HG03280 (cell line): ENCODE results near the gene TFPI.

Experiments
- ATAC-seq: cut with Tn5 transposase; IDR thresholded peaks from one replicate; pipeline ENCODE4 v1.9.1; 2021; ENCODE audit warnings: mild to moderate bottlenecking, moderate library complexity; ENCODE audit not compliant: unreplicated experiment

TFPI gene

DNA sequence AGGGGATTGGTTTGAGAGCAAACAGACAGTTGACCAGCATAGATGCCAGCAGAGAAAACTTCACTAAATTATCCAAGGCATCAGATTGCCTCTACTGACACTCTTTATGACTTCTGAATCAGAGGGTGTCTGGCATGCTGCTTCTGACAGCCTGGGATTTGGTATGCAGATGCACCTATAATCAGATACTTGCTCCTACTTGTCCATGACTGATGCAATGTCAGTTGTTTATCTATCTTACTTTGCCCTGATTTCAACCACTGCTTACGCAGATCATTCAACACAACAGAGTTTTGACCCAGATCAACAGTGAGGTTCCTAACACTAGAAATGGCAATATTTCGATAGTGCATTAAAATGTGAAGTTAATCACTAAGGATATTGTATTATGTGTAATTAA is 83.5 kb downstream of the TFPI start:
- no peak for ATAC-seq

- no peak for ATAC-seq
Observed at GRCh38 chr2:187469538-187469937, 84.7 kb downstream of the TFPI start.

DNA sequence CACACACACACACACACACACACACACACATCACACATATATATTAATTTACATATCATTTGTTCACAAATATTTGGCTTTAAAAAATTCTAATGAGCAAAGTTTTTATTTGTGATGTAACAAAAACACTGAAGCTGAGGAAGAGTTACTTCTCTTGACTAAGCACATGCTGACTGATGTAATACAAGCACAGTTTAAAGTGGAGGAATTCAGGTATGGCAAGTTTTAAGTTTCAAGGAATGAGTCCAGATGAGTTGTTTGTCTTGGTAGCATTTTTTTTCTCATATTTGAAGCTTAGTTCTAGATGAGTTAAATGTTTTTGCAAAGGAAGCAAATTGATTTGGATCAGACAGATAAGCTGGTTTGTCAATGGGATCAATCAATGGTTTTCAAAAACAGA is 86.0 kb downstream of the TFPI start:
- no peak for ATAC-seq

DNA sequence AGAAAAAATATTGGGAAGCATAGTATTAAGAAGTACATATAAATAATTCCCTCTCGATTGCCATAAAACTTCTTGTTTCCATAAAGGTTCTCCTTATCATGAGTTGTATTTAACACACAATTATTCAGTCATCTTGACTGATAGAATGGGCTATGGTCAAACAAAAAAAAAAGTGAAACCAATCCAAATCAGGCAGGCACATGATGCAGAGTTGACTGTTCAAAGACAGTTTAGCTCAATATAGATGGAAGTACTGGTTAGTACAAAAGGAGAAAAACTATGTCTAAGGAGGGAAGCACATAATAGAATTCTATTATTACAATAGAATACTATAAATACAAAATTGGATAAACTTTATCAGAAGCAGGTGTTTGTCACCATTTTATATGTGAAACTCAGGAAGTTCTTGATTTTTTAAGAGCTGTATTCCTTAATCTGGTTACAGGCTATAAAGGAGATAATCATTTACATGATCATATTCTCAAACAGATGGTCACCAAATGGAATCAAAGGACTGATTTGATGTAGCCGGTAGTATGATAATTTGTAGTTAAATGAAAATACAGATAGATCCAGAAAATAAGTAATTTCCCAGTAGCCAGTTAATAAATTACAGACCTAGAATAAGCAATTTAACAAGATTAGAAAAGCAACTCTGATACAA is 88.0 kb downstream of the TFPI start:
- no peak for ATAC-seq

GRCh38 chr2:187462839-187463238 is 91.4 kb downstream of the TFPI start:
- no peak for ATAC-seq

DNA sequence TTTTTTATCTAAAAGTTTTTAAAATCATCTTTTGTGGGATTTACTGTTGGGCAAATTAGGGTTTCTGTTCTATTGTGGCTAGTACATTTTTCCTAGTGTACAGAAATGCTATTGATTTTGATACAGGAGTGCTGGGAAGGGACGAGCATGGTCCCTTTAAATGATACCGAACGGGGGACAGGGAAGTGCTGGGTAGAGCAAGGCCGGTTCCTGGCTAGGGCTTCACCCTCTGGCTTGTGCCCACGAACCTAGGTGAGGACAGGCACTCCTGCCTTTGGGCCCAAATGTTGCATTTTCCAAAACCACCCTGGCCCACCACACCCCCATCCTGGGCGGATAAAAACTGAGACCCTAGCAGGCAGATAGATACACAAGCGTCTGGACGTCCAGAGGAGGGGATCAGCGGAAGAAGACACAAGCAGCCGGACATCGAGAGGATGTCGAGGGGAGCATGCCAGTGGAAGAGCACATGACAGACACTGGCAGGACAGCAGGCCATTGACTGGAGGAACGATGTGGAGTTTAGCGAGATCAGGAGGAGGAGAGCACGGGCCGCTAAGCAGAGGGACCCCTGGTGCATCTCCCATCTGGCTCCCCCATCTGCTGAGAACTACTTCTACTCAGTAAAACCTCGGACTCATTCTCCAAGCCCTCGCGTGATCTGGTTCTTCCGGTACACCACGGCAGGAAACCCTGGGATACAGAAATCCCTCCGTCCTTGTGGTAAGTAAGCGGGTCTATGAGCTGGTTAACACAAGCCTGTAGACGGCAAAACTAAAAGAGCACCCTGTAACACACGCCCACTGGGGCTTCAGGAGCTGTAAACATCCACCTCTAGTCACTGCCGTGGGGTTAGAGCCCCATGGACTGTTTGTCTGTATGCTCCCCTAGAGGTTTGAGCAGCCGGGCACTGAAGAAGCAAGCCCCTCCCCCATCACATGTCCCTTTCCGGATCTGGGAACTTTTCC is 92.7 kb downstream of the TFPI start:
- ATAC-seq: no peak

DNA sequence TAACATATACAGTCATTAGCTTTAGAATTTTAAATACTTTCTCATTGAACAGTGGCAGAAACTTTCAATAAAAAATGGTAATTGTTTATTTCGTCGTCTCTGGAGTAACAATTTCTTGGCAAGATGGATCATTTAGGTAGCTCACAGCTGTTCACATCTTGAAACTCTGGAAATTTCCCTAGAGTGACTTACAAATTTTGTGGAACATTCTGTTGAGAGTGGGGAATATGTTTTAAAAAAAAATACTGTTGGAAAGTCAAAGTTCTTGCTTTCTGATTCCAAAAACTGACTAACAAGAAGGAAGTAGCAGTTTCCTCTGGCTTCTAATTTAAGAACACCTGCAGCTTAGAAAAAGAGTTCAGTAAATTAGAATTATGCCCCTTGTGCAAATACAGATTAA is 95.0 kb downstream of the TFPI start:
- ATAC-seq: no peak

- ATAC-seq: no peak
Observed at GRCh38 chr2:187453078-187453641, 101.1 kb downstream of the TFPI start.

DNA sequence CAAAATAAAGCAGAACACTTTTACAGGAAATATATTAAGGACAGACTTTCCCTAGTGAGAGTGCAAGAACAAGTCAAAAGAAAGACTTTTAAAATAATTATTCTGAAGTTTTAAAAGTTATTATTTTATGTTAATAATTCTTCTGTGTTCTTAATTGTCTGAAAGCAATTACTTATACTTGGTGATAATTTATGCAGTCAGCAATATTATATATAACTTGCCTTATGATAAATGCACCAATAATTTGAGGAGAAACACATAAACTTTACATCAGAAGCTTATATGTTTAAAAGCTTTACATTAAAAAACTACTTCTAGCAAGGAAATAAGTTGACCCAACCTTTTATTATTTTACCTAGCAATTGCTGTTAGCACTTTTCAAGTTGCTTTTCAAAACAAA is 102.7 kb downstream of the TFPI start:
- ATAC-seq: no peak

DNA sequence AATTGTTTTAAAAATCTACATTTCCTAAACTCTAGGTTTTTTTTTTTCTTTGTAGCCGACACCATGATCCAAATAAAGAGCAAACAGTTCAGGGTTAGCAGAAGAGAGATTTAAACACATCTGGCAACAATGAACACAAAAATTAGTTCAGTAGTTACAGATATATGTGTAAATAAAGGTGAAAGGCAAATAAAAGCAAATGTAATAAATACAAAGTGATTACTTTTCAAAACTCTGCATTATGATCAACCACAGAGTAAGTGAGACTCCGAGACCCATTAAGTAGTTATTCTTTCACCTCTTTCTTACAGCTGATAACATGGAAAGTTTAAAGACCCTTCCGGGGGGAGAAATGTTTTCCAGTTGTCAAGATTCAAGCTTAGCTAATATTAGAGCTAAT is 106.9 kb downstream of the TFPI start:
- ATAC-seq: no peak

- no peak for ATAC-seq
Observed at GRCh38 chr2:187446711-187447110, 107.5 kb downstream of the TFPI start.

- no peak for ATAC-seq
Observed at GRCh38 chr2:187445051-187445450, 109.2 kb downstream of the TFPI start.

DNA sequence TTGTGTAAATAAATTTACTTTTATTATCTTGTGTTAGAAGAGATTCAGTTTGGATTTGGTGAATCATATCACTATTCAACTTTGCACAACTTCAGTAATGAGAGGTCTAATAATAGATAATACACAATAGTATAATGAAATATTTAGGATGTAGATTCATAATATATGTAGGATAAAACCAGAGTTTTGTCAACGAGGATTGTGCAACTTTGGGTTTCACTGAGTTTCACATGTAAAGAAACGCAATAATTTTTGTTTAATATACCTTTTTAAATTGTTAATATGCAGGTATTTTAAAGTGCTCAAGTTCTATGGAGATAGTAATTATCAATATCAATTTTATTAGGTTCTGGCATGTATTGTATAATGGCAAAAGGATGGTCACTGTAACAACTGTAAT is 111.5 kb downstream of the TFPI start:
- ATAC-seq: no peak

- ATAC-seq: no peak
Observed at GRCh38 chr2:187442378-187442777, 111.9 kb downstream of the TFPI start.

DNA sequence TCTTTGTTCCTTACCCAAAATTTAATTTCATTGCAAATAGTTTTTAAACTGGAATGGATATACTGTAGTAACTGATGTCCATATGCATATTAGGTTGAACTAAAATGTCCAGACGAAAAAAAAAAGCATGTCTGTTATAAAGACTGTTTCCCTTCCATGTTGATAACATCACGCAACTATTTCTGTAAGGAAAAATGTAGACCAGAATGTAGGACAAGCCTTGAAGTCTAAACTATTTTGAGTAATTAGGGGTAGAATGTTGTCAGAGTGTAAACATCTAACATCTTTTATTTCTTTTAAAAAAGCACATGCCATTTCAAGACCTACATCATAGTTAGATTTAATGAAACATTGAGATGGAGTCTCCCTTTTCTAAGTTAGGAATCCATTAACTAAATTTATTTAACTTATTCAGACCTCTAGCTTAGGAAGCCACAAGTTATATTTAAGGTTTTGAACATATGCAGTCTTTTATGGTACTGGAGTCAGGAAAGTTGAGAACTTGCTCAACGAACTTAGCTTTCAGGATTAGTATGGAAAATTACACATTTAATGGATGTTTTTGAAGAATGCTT is 114.0 kb downstream of the TFPI start:
- no peak for ATAC-seq

DNA sequence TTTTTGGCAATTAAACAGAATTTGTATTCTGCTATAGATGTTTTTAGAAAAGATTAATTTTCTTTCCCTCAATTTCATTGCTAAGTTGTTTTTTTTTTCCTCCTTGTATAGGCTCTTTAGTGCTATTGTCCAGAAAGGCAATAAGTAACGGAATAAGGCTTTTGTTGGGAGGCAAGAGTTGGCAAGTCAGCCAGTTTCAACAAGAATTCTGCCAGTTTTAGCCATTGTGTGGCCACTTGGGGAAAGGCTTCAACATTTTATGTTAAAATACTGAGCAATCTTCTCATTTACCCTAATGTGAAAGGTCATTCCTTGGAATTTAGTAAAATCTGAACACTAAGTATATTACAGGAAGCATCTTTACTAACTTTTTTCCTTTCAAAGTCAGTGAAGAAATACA is 115.8 kb downstream of the TFPI start:
- ATAC-seq: no peak

DNA sequence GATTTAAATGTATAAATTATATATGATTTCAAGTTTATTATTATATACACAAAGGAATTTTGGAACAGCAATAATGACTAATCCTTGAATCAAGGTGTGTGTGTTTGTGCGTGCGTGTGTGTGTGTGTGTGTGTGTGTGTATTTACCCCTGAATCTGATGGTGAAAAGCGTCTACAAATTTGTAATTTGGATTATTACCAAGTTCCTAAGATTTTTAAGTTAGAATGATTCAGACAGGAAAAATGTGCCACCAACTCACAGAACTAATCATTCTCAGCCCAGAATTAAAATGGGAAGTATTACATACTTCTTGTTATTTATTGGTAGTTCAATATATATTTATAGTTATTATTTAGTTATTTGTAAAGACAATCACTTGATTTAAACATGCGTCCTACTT is 118.5 kb downstream of the TFPI start:
- ATAC-seq: no peak

DNA sequence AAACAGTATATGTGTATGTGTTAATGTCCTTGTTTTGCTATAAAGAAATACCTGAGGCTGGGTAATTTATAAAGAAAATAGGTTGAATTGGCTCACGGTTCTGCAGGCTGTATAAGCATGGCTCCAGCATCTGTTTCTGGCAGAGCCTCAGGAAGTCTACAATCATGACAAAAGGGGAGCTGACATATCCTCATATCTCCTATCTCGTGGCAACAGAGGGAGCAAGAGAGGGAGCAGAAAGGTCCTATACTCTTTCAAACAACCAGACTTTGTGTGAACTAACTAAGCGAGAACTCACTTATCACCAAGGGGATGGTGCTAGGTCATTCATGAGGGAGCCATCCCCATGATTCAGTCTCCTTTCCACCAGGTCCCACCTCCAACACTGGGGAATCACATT is 119.2 kb downstream of the TFPI start:
- ATAC-seq: no peak

GRCh38 chr2:187434342-187434785 is 119.9 kb downstream of the TFPI start:
- ATAC-seq: no peak

GRCh38 chr2:187431911-187432310 is 122.3 kb downstream of the TFPI start:
- no peak for ATAC-seq

DNA sequence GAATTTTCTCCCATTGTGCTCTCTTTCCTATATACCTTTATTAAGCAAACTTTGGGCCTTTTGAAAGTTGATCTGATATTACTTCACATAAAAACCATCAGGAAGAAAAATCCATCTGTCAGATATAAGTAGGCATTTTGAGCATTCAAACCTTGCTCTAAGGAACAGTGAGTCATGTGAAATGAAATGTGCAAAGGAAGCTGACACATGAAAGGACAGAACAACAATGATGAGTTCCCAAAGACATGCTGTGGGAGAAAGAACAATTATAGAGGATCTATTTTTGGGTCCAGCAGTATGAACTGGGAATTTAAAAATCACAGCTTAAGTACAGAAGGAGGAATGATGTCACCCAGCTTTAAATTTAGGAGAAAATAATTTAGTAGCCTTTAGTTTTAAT is 124.2 kb downstream of the TFPI start:
- ATAC-seq: no peak

DNA sequence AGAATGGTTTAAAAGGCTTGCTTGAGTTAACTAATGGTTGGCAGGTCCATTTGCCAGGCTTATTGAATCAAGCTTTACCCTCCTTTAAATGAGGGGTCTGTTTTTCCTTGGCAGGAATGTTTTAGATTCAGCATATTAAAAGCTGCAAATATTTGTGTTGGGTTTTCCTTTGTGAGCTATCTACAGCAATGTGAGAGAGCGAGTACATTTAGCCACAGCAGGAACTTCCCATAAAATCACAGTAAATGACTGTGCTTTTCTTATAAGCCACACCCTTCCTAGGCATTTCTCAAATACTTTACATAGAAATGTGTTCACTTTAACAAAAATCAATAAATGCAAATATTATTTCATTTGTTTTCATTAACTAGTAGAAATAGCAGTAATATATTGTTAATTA is 130.1 kb downstream of the TFPI start:
- ATAC-seq: no peak
